Cardiac muscle cell (in vitro differentiated cells and primary cell): ENCODE results near the gene MRGPRG. TPM values are rescaled to one million over a fixed set of nuclear protein-coding genes. Genes with fewer than 3 reads are reported as not detected.

ENCODE experiments used
- DNase-seq, 2 donors: peaks; one replicate each; pipeline versions ENCODE4 v3.0.0 to v3.0.0-alpha.2; 2010 to 2017; ENCODE audit warnings: low read depth in 1 of 2, low spot score in 1 of 2
- H3K27ac ChIP-seq: fragments of 200-600 bp; sonication (generic); 2 replicates; pipeline ENCODE4 v1.5.1; 2016
- H3K27me3 ChIP-seq: fragments of 200-600 bp; sonication (generic); 2 replicates; pipeline ENCODE4 v1.6.0; 2016; ENCODE audit warnings: control low read depth
- H3K36me3 ChIP-seq: fragments of 200-600 bp; sonication (generic); 2 replicates; pipeline ENCODE4 v1.5.1; 2016; ENCODE audit warnings: control low read depth
- H3K4me1 ChIP-seq: fragments of 200-600 bp; sonication (generic); 2 replicates; pipeline ENCODE4 v1.8.1; 2017; ENCODE audit warnings: low read depth, mild to moderate bottlenecking, mixed run types
- H3K4me3 ChIP-seq: fragments of 200-600 bp; sonication (generic); 2 replicates; pipeline ENCODE4 v1.5.1; 2016; ENCODE audit warnings: mild to moderate bottlenecking
- H3K9me3 ChIP-seq: fragments of 200-600 bp; sonication (generic); 2 replicates; pipeline ENCODE4 v1.5.1; 2017; ENCODE audit warnings: low read depth, mild to moderate bottlenecking, control low read depth
- polyA plus RNA-seq: library from polyadenylated mRNA; unstranded; fragments of >200 nt; fragmentation: Nextera tagmentation; extraction: Ambion mirVana; gene quantifications from 2 replicates; pipeline ENCODE4 v1.2.1, GENCODE V29; 2016
- total RNA-seq: library from RNA; depleted of rRNA; stranded (reverse); fragments of >200 nt; gene quantifications from 2 replicates; pipeline ENCODE4 v1.2.3, GENCODE V29; 2016
- TF ChIP-seq, protein P1 (sequence below): IDR thresholded peaks from 2 replicates; pipeline ENCODE4 v1.5.1; 2012; ENCODE audit warnings: low read depth, mild to moderate bottlenecking, low read length

MRGPRG gene
- total and polyA plus RNA-seq, 2 experiments from 2014 or later, result not detected

DNA sequence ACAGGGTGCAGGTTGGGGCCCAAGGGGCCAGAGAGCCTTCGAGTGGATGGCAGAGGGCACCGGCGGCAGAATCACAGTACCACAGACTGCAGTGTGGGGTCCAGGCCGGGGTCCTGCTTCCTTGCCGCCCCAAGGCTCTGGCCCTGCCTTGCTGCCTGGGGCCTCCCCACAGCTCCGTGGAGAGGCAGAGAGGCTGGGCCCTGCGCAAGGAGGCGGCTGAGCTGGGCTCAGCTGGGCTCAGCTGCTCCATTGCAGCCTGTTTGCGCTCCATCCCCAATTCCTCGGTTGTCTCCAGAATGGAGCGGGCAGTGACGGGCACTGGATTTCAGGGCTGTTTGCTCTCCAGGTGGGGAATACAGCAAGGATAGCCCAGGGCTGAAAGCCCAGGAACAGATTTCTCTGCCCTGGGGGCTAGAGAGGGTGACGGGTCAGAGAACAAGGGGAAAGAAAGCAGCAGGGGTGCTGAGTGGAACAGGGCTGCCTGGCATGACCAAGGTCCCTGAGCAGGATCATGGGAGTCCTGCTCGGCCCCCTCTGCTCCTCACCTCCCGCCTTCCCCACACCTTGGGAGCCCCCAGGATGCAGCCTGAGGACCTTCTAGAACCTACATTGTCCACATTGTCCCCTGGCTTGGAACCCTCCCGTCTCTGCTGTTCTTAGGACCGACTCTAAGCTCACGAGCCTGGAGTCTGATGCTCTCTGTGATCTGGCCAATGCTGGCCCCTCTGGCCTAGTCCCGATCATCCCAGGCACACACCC, 18.9 kb downstream of the MRGPRG start:
- DNase-seq, result no peak
- no peak overlapping the region for H3K4me3 ChIP-seq
- H3K27me3 ChIP-seq, result peaks cover 57% of the 10 kb centered on the region
- H3K4me1 ChIP-seq, result no peaks in the 10 kb centered on the region
- no peaks in the 10 kb centered on the region for H3K36me3 ChIP-seq
- TF ChIP-seq, protein P1, sequence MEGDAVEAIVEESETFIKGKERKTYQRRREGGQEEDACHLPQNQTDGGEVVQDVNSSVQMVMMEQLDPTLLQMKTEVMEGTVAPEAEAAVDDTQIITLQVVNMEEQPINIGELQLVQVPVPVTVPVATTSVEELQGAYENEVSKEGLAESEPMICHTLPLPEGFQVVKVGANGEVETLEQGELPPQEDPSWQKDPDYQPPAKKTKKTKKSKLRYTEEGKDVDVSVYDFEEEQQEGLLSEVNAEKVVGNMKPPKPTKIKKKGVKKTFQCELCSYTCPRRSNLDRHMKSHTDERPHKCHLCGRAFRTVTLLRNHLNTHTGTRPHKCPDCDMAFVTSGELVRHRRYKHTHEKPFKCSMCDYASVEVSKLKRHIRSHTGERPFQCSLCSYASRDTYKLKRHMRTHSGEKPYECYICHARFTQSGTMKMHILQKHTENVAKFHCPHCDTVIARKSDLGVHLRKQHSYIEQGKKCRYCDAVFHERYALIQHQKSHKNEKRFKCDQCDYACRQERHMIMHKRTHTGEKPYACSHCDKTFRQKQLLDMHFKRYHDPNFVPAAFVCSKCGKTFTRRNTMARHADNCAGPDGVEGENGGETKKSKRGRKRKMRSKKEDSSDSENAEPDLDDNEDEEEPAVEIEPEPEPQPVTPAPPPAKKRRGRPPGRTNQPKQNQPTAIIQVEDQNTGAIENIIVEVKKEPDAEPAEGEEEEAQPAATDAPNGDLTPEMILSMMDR, result no peak
- H3K9me3 ChIP-seq, result no peaks in the 10 kb centered on the region
- H3K27ac ChIP-seq, result no peak overlapping the region

DNA sequence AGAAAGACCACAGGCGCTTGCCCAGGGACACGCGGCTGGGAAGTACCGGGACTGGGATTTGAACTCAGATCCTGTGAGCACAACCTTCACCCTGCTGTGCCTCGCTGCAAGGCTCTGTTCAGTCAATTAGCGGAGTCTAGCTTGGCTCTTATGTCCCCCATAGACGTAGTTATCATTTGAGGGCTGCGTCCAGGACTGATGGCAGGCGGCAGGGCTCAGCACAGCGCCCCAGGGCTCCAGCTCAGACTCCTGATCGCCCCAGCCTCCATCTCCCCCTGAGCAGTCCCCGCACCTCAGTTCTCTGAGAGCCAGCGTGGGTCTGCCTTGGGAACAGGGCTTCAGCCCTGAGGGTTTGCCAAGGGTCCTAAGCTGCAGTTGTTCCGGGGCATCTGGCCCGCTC, 19.8 kb downstream of the MRGPRG start:
- H3K36me3 ChIP-seq, result no peaks in the 10 kb centered on the region
- H3K27me3 ChIP-seq, result peaks cover 48% of the 10 kb centered on the region
- no peak for DNase-seq
- TF ChIP-seq, protein P1, result no peak
- no peak overlapping the region for H3K27ac ChIP-seq
- no peak overlapping the region for H3K4me3 ChIP-seq
- H3K4me1 ChIP-seq, result no peaks in the 10 kb centered on the region
- H3K9me3 ChIP-seq, result no peaks in the 10 kb centered on the region

DNA sequence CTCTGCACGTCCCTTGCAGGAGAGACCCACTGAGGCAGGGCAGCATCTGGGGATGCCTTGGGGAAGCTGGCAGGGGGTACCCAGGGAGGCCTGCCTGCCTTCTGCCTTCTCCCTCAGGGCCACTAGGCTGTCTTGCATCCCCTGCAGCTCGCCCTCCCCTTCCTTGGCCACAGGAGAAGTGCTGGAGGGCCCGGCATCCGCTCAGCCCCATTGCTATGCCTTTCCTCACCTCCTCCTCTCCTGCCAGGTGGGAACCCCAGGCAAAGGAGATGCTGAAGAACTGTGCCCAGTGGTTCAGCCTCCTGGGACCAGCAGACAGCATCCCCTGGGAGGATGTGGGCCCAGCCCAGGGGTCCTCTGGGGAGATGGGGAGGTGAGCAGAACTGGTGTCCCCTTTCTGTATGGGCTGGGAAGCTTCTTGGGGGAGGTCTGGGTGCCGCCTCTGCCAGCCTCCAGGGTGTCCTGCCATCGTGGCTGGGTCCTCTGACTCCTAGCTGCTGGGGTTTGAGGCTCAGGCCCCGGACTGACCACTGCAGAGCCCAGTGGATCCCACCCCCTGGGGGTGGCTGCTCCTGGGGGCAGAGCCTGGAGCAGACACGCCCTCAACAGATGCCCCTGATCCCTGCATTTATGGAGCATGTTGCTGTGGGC, 20.6 kb downstream of the MRGPRG start:
- no peak for DNase-seq
- peaks cover 40% of the 10 kb centered on the region for H3K27me3 ChIP-seq
- H3K9me3 ChIP-seq, result no peaks in the 10 kb centered on the region
- no peak overlapping the region for H3K27ac ChIP-seq
- no peaks in the 10 kb centered on the region for H3K36me3 ChIP-seq
- TF ChIP-seq, protein P1, result no peak
- H3K4me3 ChIP-seq, result no peak overlapping the region
- no peaks in the 10 kb centered on the region for H3K4me1 ChIP-seq

DNA sequence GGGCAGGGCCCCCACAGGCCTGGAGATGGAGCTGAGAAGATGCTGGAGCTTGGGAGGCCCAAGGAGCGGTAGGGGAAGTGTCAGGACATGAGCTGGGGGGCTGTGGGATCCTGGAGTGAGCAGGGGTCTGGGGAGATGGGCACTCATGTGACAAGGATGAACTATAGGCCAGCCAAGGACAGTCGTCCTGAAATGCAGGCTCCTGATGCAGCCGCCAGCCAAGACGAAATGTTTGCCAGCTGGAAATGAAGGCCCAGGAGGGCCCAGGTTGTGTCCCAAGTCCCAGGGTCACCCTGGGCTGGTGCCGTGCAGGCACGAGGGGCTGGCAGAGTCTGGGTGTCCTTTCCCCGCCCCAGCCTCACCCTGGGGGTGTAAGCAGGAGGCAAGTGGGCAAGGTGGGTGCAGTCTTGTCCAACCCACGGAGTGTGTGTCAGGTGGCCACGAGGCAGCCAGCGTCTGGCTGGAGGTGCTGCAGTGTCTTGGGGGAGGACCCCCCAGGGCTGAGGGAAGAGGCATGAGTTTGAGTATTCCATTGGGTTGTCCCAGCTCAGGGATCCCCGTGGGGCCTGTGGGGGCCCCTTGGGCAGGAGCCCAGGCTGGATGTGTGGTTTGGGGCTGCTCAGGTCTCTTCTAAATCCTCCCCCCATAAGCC, 21.4 kb downstream of the MRGPRG start:
- H3K36me3 ChIP-seq, result no peaks in the 10 kb centered on the region
- H3K4me1 ChIP-seq, result no peaks in the 10 kb centered on the region
- H3K27me3 ChIP-seq, result peaks cover 32% of the 10 kb centered on the region
- TF ChIP-seq, protein P1, result no peak
- no peak for DNase-seq
- no peaks in the 10 kb centered on the region for H3K9me3 ChIP-seq
- no peak overlapping the region for H3K4me3 ChIP-seq
- H3K27ac ChIP-seq, result no peak overlapping the region

DNA sequence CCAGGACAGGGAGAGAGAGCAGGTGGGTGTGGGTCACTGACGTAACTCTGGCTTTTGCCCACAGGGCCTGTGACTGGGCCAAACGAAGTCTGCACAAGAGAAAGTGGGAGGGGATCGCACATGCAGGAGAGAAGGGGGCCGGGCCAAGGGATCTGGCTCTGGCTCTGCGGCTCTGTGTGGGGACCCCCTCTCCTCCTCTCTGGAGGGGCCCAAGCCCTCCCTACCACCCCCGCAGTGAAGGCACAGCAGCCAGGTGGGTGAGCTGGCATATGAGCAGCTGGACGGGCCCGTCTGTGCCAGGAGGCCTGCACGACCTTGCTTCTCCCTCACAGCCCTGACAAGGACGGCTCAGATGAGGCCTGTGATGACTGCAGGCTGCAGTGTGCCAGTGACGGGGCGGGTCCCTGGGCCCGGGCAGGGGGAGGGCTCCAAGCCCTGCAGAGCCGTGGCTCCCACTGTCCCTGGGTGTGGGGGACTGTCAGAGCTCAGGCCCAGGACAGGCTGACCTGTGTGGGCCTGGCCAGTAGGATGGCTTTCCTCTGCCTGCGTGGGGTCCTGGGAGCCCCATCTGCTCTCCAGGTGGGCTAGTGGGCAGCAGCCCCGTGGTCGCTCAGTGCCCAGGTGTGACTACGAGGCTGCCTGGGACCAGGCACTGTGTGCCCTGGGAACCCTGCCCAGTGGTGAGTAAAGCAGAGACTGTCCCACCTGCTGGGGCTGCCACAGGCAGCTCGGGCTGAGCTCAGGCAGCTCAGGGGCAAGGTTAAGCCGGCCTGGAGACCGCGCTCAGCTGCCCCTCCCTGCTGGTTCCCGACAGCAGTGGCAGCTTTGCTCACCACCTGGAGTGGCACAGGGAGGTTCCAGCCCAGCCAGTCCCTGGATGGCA, 22.2 kb downstream of the MRGPRG start:
- H3K27me3 ChIP-seq, result peaks cover 24% of the 10 kb centered on the region
- H3K36me3 ChIP-seq, result no peaks in the 10 kb centered on the region
- H3K27ac ChIP-seq, result no peak overlapping the region
- no peaks in the 10 kb centered on the region for H3K4me1 ChIP-seq
- DNase-seq, result no peak
- H3K4me3 ChIP-seq, result no peak overlapping the region
- no peaks in the 10 kb centered on the region for H3K9me3 ChIP-seq
- TF ChIP-seq, protein P1, result no peak
